NCI-H82 (cell line): ENCODE results near the gene DOK7.
"Not testable (repeated sequence)": the region's sequence is repeated elsewhere in the genome, so short reads cannot be mapped to it uniquely, and the experiment has no call there.

Experiments
- DNase-seq: peaks from one replicate; lab custom pipeline; 2025; lab: John Stamatoyannopoulos, UW

DOK7 gene

GRCh38 chr4:3533423-3533820 is 70.3 kb downstream of the DOK7 start:
- DNase-seq: no peak

GRCh38 chr4:3535812-3536211 is 72.7 kb downstream of the DOK7 start:
- DNase-seq: not testable (repeated sequence)

GRCh38 chr4:3538906-3539305 is 75.8 kb downstream of the DOK7 start:
- not testable (repeated sequence) for DNase-seq

DNA sequence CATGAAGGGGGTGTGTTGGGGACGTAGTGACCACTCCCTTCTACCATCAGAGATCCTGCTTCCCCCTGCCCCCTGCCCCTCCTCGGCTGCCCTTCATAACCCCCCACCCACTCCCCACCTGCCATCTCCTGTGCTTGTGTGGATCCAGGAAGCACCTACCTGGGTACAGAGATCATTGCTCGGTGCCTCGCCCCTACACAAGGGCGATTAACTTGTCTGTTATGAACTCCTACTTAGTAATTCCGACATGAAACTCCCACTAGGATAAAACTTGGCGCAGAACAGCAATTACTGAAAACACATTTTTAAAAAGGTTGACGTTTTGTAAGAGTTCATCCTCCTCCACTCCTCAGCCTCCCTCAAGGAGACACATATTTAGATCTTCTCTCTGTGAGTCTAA is 80.3 kb downstream of the DOK7 start:
- DNase-seq: not testable (repeated sequence)
